ENCODE measurements around the gene ACD.

Gene ACD

DNA sequence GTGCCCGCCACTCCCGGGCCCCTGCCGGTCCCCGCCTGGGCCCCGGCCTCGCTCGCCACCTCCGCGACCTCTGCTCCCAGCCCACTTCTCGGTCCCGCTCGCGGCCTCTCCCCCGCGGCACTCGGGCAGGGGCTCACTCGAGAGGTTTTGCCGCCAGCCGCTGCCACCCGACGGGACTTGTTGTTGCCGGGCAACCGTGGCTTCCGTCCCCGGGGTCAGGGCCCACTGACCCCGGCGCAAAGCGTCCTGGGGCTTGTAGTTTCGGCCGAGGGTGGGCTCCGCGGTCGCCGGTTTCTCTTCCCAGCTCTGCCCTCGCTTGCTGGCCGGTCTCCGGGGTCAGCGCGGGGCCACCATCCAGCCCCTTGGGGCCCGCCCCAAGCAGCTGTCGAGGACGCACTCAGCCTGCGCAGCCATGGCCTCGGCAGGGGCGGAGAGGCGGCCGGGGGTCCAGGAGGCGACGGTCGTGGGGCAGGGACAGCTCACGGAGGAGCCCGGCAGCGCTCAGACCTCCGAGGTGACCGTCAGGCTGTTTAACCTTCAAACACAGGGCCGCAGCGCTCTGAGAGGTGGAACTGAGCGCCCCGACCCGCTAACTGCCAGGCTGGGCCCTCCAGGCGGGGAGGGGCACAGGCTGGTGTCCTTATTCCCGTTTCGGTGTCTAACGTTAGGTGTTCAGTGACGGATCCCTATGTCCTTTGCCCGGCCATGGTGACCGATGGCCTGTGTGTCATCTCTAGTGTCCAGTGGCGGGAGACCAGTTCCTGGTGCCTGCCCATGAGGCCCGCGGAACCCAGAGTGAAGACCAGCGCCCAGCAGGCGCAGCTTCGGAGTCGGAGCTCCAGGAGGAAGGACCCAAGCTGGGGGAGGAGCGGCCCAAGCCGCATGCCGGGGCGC is 6.7 kb upstream of the ACD start, which contains the start of the genes C16orf86 and ENKD1:
Gene C16orf86, plus strand, starts transcription at position 256 of the 894 bp plus-strand sequence. Its CDS starts 157 bp downstream, at position 413.
Gene ENKD1, minus strand, starts transcription at position 192 of the 894 bp plus-strand sequence. CDS start 308 bp downstream, outside the sequence.
- no peak for TF ChIP-seq Cebpa-rat (IDR thresholded peaks at IDR 0.05)
- no peaks in the 10 kb centered on the region for H3K9me3 ChIP-seq (replicated peaks in 1 of 11)

DNA sequence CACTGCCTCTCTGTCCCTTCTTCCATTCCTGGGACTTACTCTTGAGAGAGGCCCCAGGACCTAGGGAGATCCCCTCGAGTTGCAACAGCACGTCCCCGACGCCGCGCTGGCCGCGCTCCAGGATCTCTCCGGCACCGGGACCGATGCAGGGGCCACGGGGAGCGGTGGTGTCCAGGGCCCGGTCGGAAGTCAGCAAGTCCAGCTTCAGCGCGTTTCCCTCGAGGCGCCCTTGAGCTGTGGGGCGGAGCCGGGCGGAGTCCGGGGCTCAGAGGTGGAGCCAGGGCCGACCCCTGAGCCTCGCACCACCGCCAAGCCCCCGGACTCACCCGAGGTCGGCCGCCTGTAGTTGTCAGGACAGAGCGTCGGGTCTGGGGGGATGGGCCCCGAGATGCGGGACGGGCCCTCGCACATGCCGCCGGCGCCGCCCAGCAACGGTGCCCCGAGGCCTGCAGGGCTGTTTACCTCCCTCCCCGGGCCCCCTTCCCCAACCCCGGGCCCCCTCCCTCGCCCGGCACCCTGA is 6.0 kb upstream of the ACD start:
- no peak for TF ChIP-seq Cebpa-rat (IDR thresholded peaks at IDR 0.05)
- Histone ChIP-seq H3K4me3 (peak overlapping the region; percentile 66 to 82 (median 76)), H3K9me3 (replicated peaks in 1 of 11) (no peaks in the 10 kb centered on the region), H3K27me3 (no peaks in the 10 kb centered on the region), H4K20me1 (peaks cover 0 to 30% (median 8%) of the 10 kb centered on the region in 11 experiments; a peak in 10 of 22 replicates), H3K27ac (peak overlapping the region in 10 of 11 experiments; percentile 86 to 96 (median 94); a peak in 20 of 22 replicates), H3K36me3 (peaks cover 6 to 23% (median 14%) of the 10 kb centered on the region in 11 experiments; a peak in 13 of 22 replicates), H3K9ac (peak overlapping the region; percentile 87 to 98 (median 91)), H3K4me1 (peaks cover 45 to 70% (median 53%) of the 10 kb centered on the region in 10 experiments), H3K4me2 (peak overlapping the region; percentile 88 to 99 (median 95))

More for the DNA sequence above, 6.7 kb upstream of the ACD start, which contains the start of the genes C16orf86 and ENKD1:
- Histone ChIP-seq H3K36me3 (peaks cover 6 to 22% (median 14%) of the 10 kb centered on the region in 11 experiments; a peak in 13 of 22 replicates), H3K27ac (peak within 1 kb of the TSS; percentile 86 to 98 (median 94)), H3K27me3 (no peaks in the 10 kb centered on the region), H3K9ac (peak within 1 kb of the TSS; percentile 87 to 98 (median 91)), H3K4me1 (peaks cover 38 to 63% (median 46%) of the 10 kb centered on the region in 10 experiments), H4K20me1 (peaks cover 0 to 23% (median 8%) of the 10 kb centered on the region in 11 experiments; a peak in 10 of 22 replicates), H3K4me2 (peak within 1 kb of the TSS; percentile 88 to 99 (median 95)), H3K4me3 (peak within 1 kb of the TSS; percentile 66 to 82 (median 76))

GRCh38 chr16:67665598-67665997 is 5.5 kb upstream of the ACD start:
- Histone ChIP-seq H3K4me3 (peak overlapping the region; percentile 66 to 82 (median 76)), H3K27ac (peak overlapping the region in 9 of 11 experiments; percentile 86 to 96 (median 94); a peak in 13 of 22 replicates), H3K27me3 (no peaks in the 10 kb centered on the region), H3K36me3 (peaks cover 6 to 23% (median 14%) of the 10 kb centered on the region in 11 experiments; a peak in 13 of 22 replicates), H3K9ac (peak overlapping the region; percentile 87 to 98 (median 91); a peak in 21 of 22 replicates), H3K9me3 (replicated peaks in 1 of 11) (no peaks in the 10 kb centered on the region), H3K4me1 (peaks cover 48 to 73% (median 55%) of the 10 kb centered on the region in 10 experiments), H3K4me2 (peak overlapping the region; percentile 88 to 99 (median 95)), H4K20me1 (peaks cover 0 to 32% (median 8%) of the 10 kb centered on the region in 11 experiments; a peak in 10 of 22 replicates)
- no peak for TF ChIP-seq Cebpa-rat (IDR thresholded peaks at IDR 0.05)

DNA sequence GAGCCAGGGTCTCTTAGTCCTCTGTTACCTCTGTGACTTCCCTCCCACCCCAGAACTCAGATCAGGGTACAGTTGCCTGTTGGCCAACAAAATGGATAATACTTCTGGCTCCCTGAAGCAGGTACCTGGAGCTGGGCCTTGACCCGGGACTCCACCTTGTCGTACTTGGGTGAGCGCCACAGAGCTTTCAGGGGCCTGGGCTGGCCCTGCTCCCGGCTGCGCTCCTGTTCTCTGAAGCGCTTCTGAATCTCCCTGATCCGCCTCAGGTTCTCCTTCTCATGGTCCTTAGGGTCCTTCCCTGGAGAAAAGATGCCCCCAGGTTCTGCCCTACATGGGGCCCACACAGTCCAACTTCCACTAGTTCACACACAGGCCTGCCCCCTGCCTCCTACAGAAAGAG is 4.8 kb upstream of the ACD start:
- Histone ChIP-seq H3K27me3 (no peaks in the 10 kb centered on the region), H3K36me3 (peaks cover 6 to 23% (median 14%) of the 10 kb centered on the region in 11 experiments; a peak in 13 of 22 replicates), H3K9me3 (replicated peaks in 1 of 11) (no peaks in the 10 kb centered on the region), H3K9ac (peak overlapping the region in 6 of 11 experiments; percentile 2 to 87 (median 25); a peak in 3 of 22 replicates), H3K4me1 (peaks cover 48 to 73% (median 55%) of the 10 kb centered on the region in 10 experiments), H3K4me3 (no peak overlapping the region), H3K4me2 (peak overlapping the region in 8 of 11 experiments; percentile 13 to 99 (median 92); a peak in 9 of 22 replicates), H3K27ac (no peak overlapping the region), H4K20me1 (peaks cover 0 to 32% (median 8%) of the 10 kb centered on the region in 11 experiments; a peak in 12 of 22 replicates)
- no peak for TF ChIP-seq Cebpa-rat (IDR thresholded peaks at IDR 0.05)

DNA sequence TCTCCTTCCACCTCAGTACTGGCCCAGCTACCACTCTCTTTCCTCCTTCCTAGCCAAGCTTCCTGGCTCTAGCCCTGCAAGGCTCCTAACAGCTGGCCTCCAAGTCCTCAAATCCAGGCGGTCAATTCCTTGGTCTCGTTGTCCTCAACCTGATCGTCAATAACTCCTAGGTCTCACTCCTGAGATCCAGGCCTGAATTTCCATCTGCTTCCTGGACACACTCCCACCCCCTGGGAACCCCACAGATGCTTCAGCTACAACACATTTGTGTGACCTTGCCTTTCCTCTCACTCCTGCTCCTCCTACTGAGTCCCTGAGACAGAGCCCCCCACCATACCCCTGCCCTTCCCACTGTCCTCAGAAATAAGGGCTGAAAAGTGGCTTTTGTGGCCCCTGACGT is 4.2 kb upstream of the ACD start:
- Histone ChIP-seq H3K27me3 (no peaks in the 10 kb centered on the region), H3K27ac (no peak overlapping the region), H4K20me1 (peaks cover 0 to 37% (median 9%) of the 10 kb centered on the region in 11 experiments; a peak in 17 of 22 replicates), H3K4me1 (peaks cover 49 to 71% (median 56%) of the 10 kb centered on the region in 10 experiments), H3K9ac (peak overlapping the region in 5 of 11 experiments; percentile 2 to 33 (median 22); a peak in 2 of 22 replicates), H3K4me3 (no peak overlapping the region), H3K4me2 (peak overlapping the region in 4 of 11 experiments; percentile 1 to 93 (median 26); a peak in 1 of 22 replicates), H3K9me3 (replicated peaks in 1 of 11) (no peaks in the 10 kb centered on the region), H3K36me3 (peaks cover 6 to 23% (median 14%) of the 10 kb centered on the region in 11 experiments; a peak in 13 of 22 replicates)
- TF ChIP-seq Cebpa-rat (IDR thresholded peaks at IDR 0.05) = no peak

GRCh38 chr16:67663877-67664222 is 3.8 kb upstream of the ACD start:
- peaks cover 0 to 41% (median 13%) of the 10 kb centered on the region in 11 experiments; a peak in 17 of 22 replicates for H4K20me1 ChIP-seq
- H3K27ac ChIP-seq = no peak overlapping the region
- peak overlapping the region in 4 of 11 experiments; percentile 1 to 15 (median 2); a peak in 2 of 22 replicates for H3K4me2 ChIP-seq
- 0 out of 22 replicates have a peak overlapping the region, but pooled peaks of 1 of the 11 experiments have one; percentile 22 for H3K9ac ChIP-seq
- H3K4me1 ChIP-seq = peaks cover 49 to 71% (median 56%) of the 10 kb centered on the region in 10 experiments
- H3K27me3 ChIP-seq = no peaks in the 10 kb centered on the region
- peaks cover 7 to 25% (median 14%) of the 10 kb centered on the region in 11 experiments; a peak in 14 of 22 replicates for H3K36me3 ChIP-seq
- H3K9me3 ChIP-seq (replicated peaks in 1 of 11) = no peaks in the 10 kb centered on the region
- no peak overlapping the region for H3K4me3 ChIP-seq
- TF ChIP-seq Cebpa-rat (IDR thresholded peaks at IDR 0.05) = no peak

DNA sequence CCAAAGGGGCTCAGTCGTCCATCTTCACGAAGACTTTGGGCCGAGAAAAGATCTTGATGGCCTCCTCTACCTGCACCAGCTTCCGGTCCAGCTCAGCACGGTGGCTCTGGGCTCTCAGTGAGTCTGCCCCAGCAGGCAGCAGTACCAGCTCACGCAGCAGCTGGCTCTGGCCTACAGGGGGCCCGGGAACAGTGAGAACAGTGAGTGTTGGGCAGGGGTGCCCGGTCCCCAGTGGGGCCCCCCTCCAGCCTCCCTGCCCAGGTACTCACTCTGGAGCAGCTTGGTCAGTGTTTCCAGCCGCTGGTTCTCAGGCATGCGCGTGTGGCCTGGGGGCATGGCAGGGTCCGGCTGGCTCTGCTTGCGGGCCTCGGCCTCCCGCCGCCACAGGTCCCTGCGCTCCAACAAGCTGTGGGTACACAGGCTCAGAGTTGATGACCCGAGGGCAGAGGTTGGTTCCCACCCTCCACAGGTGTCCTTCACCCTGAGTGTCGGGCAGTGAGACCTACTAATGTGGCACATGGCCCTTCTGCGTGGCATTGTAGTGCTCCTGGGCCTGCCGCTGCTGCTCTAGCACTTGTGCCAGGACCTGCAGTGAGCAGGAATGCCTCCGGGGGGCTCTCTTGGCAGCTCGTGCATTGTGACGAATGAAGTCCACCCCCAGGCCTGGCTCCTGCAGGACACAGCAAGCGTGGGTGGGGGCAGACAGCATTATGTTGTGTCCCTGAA is 3.3 kb upstream of the ACD start:
- Histone ChIP-seq H3K27me3 (no peaks in the 10 kb centered on the region), H3K9me3 (replicated peaks in 1 of 11) (no peaks in the 10 kb centered on the region), H4K20me1 (peaks cover 0 to 46% (median 19%) of the 10 kb centered on the region in 11 experiments; a peak in 17 of 22 replicates), H3K27ac (no peak overlapping the region), H3K4me2 (peak overlapping the region in 4 of 11 experiments; percentile 1 to 15 (median 2); a peak in 2 of 22 replicates), H3K4me1 (peaks cover 49 to 71% (median 56%) of the 10 kb centered on the region in 10 experiments), H3K36me3 (peaks cover 7 to 30% (median 18%) of the 10 kb centered on the region in 11 experiments; a peak in 19 of 22 replicates), H3K4me3 (no peak overlapping the region), H3K9ac (no peak overlapping the region)
- no peak for TF ChIP-seq Cebpa-rat (IDR thresholded peaks at IDR 0.05)

GRCh38 chr16:67662653-67663010 is 2.6 kb upstream of the ACD start:
- peaks cover 14 to 37% (median 25%) of the 10 kb centered on the region in 11 experiments; a peak in 19 of 22 replicates for H3K36me3 ChIP-seq
- no peak overlapping the region for H3K4me3 ChIP-seq
- no peaks in the 10 kb centered on the region for H3K9me3 ChIP-seq (replicated peaks in 1 of 11)
- no peak overlapping the region for H3K4me2 ChIP-seq
- TF ChIP-seq Cebpa-rat (IDR thresholded peaks at IDR 0.05) = no peak
- no peak overlapping the region for H3K27ac ChIP-seq
- H3K4me1 ChIP-seq = peaks cover 43 to 65% (median 50%) of the 10 kb centered on the region in 10 experiments
- peaks cover 0 to 53% (median 24%) of the 10 kb centered on the region in 11 experiments; a peak in 17 of 22 replicates for H4K20me1 ChIP-seq
- H3K9ac ChIP-seq = no peak overlapping the region
- H3K27me3 ChIP-seq = no peaks in the 10 kb centered on the region

All from BLaER1 treated with 17β-estradiol and CSF1 and Interleukin-3, amounts not matched to agents 10 nM and 100 nM (cell line).